Omental fat pad (tissue), 4 donors: ENCODE results near the gene HDLBP. TPM values are rescaled to one million over a fixed set of nuclear protein-coding genes. Genes with fewer than 3 reads are reported as not detected.
A peak's percentile ranks its signal among the peaks of the same experiment; 100 is the strongest.

ENCODE experiments used
- ATAC-seq: fragments of 150-250 bp; one replicate; pipeline ENCODE4 v1.9.1; 2016; ENCODE audit warnings: mild to moderate bottlenecking, moderate library complexity; ENCODE audit not compliant: low FRiP score
- DNase-seq: peaks from one replicate; pipeline ENCODE4 v3.0.0-alpha.2; 2019; ENCODE audit warnings: low spot score
- total RNA-seq, 4 donors: library from RNA; depleted of rRNA; stranded (reverse); fragments of >200 nt; gene quantifications; one replicate each; pipeline ENCODE4 v1.1.0, GENCODE V29; 2016
- TF ChIP-seq, protein P1 (sequence below), 3 donors: fragments of 450-650 bp; IDR thresholded peaks; one replicate each; pipeline ENCODE4 v1.5.1; 2016 to 2017; ENCODE audit warnings: antibody characterized with exemption in 3 of 3, mild to moderate bottlenecking in 3 of 3, moderate library complexity in 2 of 3

Gene HDLBP
- total RNA-seq, 4 donors from 2014 or later, result 356 to 471 (median 416) TPM

DNA sequence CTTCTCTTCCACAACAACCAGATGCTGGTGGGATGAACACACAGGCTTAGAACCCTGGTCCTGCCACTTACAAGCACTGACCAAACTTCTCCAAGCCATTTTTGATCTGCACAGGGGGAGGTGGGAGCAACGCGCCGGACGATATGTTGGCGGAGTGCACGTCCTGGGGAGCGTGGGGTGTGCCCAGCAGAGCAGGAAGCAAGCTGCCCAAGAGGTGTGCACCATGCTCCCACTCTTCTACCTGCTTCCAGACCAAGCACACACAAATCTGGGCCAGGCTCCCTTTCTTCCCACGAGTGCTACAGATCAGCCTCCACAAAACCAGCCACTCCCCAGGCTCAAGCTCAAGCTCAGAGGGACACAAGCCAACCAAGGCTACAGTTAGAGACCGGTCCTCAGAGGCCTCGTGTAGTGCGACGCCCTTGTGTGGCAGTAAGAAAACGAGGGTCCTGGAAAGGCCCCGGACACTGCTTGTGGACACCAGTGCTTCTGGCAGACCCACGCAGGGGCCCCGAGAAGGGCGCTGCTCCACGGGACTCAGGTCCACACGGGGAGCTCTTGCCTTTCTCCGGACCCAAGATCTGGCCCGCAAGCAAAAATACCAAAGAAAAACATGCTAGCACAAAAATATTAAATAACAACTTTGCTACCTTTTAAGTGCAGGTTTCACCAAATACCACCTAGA is 75.0 kb downstream of the HDLBP start:
- DNase-seq, result no peak
- TF ChIP-seq, protein P1, sequence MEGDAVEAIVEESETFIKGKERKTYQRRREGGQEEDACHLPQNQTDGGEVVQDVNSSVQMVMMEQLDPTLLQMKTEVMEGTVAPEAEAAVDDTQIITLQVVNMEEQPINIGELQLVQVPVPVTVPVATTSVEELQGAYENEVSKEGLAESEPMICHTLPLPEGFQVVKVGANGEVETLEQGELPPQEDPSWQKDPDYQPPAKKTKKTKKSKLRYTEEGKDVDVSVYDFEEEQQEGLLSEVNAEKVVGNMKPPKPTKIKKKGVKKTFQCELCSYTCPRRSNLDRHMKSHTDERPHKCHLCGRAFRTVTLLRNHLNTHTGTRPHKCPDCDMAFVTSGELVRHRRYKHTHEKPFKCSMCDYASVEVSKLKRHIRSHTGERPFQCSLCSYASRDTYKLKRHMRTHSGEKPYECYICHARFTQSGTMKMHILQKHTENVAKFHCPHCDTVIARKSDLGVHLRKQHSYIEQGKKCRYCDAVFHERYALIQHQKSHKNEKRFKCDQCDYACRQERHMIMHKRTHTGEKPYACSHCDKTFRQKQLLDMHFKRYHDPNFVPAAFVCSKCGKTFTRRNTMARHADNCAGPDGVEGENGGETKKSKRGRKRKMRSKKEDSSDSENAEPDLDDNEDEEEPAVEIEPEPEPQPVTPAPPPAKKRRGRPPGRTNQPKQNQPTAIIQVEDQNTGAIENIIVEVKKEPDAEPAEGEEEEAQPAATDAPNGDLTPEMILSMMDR (IDR thresholded peaks at IDR 0.05), result no peak
- no peak for ATAC-seq

DNA sequence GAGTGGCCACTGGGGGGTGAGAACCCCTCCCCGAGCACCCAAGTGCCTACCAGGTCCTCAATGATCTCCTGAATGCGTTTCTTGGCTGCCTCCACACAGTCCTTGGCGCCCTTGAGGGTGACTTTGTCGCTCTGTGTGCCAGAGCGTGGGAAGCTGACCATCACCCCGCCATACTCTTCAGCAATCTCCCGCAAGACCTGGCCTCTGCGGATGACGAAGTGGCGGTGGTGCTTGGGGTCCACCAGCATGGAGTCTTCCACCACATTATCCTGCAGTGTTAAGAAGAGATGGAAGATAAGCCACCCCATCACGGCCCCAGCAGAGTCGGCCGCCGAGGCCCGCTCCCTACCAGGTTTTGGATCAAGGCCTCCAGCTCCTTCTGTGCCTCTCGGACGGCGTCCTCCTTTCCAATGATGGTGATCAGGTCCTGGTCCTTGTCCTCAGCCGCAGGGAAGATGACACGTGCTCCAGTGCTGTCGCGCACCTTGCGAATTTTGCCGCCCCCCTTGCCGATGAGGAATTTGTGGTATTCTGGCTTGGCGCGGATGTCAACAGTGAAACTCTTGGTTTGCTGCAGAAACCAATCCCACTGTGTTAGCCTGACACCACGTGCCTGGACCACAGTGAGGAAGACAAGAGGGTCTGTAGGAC is 75.8 kb downstream of the HDLBP start:
- DNase-seq (no peak), ATAC-seq (peak; percentile 18)
- TF ChIP-seq, protein P1 (IDR thresholded peaks at IDR 0.05), result no peak

DNA sequence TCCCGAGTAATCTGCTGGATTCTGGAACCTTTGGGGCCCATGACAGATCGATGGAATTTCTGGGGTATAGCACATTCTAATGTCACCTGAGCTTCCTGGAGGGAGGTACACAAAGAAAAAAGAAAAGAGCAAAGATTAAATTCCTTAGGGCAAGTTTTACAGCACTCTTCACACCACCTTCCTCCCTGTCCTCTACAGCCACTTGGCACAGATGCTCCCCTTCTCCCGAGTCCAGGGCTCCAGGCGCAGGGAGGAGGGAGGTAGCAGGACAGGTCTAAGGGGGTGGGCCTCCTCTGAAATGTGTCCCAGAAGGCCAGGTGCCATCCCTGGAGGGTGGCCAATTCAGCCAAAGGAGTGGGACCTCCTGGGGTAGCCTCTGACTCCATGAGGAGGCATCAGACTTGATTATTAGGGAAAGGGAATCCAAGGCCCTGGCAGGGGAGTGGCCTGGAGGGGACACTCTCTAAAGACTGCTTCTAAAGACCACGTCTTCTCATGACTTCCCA is 76.7 kb downstream of the HDLBP start:
- TF ChIP-seq, protein P1 (IDR thresholded peaks at IDR 0.05), result no peak
- ATAC-seq (no peak), DNase-seq (no peak)

DNA sequence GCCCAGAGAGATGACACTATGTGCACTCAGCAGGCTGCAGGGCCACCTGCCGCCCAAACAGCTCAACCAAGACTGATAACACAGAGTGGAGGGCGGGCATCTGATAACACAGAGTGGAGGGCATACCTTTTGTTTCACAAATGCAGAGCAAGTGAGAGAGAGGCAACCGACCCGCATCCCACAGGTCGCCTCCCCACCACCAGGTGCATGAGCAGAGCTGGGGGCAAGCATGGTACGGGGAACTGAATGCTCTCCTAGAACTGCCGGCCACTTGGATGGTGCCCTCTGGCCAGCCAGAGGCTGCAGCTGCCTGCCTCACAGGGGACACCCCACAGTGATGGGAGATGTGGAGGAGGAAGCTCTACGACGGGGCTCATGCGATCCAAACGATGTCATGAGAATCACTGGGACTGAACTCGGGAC is 77.5 kb downstream of the HDLBP start:
- no peak for DNase-seq
- no peak for ATAC-seq
- TF ChIP-seq, protein P1 (IDR thresholded peaks at IDR 0.05), result no peak

DNA sequence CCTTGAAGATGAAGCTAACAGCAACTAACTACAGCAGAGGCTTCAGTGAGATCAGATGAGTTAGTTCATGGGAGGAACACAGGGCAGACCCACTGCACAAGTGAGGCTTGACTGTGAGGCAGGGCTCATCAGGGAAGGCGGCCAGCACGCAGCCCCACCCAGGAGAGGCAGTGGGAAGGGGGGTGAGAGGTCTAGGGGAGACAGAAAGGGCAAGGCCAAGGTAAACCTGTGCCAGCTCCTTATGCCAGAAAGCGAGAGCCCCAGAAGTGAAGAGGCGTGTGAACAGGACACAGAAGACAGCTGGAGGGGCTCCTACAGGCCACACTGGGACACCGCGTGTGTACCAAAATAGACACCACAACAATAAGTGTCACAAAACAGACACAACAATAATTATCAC is 78.4 kb downstream of the HDLBP start:
- TF ChIP-seq, protein P1 (IDR thresholded peaks at IDR 0.05), result no peak
- DNase-seq, result no peak
- no peak for ATAC-seq

DNA sequence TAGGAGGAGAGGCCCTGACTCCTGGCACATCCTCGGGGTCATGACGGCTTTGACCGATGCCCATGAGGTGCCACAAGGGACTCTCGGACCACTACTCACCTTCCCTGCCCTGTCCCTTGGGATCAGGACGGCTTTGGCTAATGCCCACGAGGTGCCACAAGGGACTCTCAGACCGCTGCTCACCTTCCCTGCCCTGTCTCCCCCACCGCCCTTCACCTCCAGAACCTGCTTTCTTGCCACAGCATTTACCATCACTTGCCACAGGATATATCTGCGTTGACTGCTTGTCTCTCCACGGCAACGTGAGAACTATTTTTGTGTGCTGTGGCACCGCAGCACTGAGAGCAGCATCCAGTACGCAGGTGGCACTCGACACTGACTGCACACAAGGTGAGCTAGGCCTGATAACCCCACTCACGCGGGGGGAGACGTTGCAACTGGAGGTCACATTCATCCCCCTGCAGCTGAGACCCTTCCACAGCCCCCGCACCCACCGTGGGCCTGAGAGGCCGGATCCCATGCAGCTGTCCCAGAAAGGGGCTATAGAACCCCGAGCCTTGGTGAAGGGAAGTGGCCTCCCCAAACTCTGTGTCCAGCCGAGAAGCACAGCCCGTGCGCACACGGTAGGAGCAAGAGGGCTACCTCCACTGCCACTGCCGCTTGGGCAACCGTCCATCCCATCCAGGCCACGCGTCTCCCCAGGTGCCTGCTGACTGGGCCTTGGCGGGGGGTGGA is 79.4 kb downstream of the HDLBP start:
- DNase-seq (no peak), ATAC-seq (no peak)
- TF ChIP-seq, protein P1 (IDR thresholded peaks at IDR 0.05), result no peak
